ENCODE data around the gene ARHGEF5. TPM values are rescaled to one million over a fixed set of nuclear protein-coding genes. Genes with fewer than 3 reads are reported as not detected.
"Not testable (repeated sequence)": the region's sequence is repeated elsewhere in the genome, so short reads cannot be mapped to it uniquely, and the experiment has no call there.

The ARHGEF5 gene
- polyA plus RNA-seq, 4 donors, result 8.9 to 38.1 (median 22.2) TPM

GRCh38 chr7:144418931-144419330 lies 63.7 kb downstream of the ARHGEF5 start:
- not testable (repeated sequence) for DNase-seq (ENCODE audit: low read depth in 4 of 4, low spot score in 3 of 4)

GRCh38 chr7:144427539-144427938 lies 72.3 kb downstream of the ARHGEF5 start:
- not testable (repeated sequence) for DNase-seq (ENCODE audit: low read depth in 4 of 4, low spot score in 3 of 4)

GRCh38 chr7:144428431-144428830 lies 73.2 kb downstream of the ARHGEF5 start:
- no peak for DNase-seq (ENCODE audit: low read depth in 4 of 4, low spot score in 3 of 4)

Other genes starting within 250 kb of the ARHGEF5 start
- not detected for gene OR2A2, start 245.8 kb upstream of the ARHGEF5 start, polyA plus RNA-seq (ENCODE audit: insufficient read length in 4 of 4)
- gene OR2A14, start 232.2 kb upstream of the ARHGEF5 start, polyA plus RNA-seq (ENCODE audit: insufficient read length in 4 of 4), result under 1 TPM in 1 of 4 donors, not detected in 3; 0.09 TPM
- 10 to 100 TPM in 1 of 4 donors, 1 to 10 TPM in 2, under 1 TPM in 1; 0.30 to 19.3 (median 5.3) TPM for gene CTAGE4, start 171.9 kb upstream of the ARHGEF5 start, polyA plus RNA-seq (ENCODE audit: insufficient read length in 4 of 4)
- 10 to 100 TPM in 3 of 4 donors, 1 to 10 TPM in 1; 5.5 to 28.1 (median 20.2) TPM for gene ARHGEF35, start 159.6 kb upstream of the ARHGEF5 start, polyA plus RNA-seq (ENCODE audit: insufficient read length in 4 of 4)
- 1 to 10 TPM in 3 of 4 donors, under 1 TPM in 1; 0.53 to 2.0 (median 1.5) TPM for gene OR2A42, start 115.8 kb upstream of the ARHGEF5 start, polyA plus RNA-seq (ENCODE audit: insufficient read length in 4 of 4)
- 10 to 100 TPM in 2 of 4 donors, 1 to 10 TPM in 2; 5.4 to 18.4 (median 10.1) TPM for gene OR2A7, start 90.6 kb upstream of the ARHGEF5 start, polyA plus RNA-seq (ENCODE audit: insufficient read length in 4 of 4)
- 1 to 10 TPM; 3.5 to 9.5 (median 4.0) TPM for gene CTAGE8, start 86.1 kb upstream of the ARHGEF5 start, polyA plus RNA-seq (ENCODE audit: insufficient read length in 4 of 4)
- 1 to 10 TPM in 2 of 4 donors, under 1 TPM in 2; 0.63 to 1.5 (median 0.88) TPM for gene OR2A1, start 43.0 kb upstream of the ARHGEF5 start, polyA plus RNA-seq (ENCODE audit: insufficient read length in 4 of 4)
- not detected for gene NOBOX, start 48.3 kb downstream of the ARHGEF5 start, polyA plus RNA-seq (ENCODE audit: insufficient read length in 4 of 4)

All from left renal pelvis (tissue), 4 donors.